Measurements from ENCODE around the gene RHBDL1. TPM values are rescaled to one million over a fixed set of nuclear protein-coding genes. Genes with fewer than 3 reads are reported as not detected.

Gene RHBDL1
- total and polyA plus RNA-seq, 2 of the 8 experiments (the other 6 are each of a cell fraction or from before 2014, with no cell fraction given): 4.0 to 8.1 TPM

- FAIRE-seq (no peak), DNase-seq (ENCODE audit: low read depth in 1 of 2, low spot score in 2 of 2) (no peak)
- Histone ChIP-seq H2BK120ac (replicated peaks; ENCODE audit: low read depth, low read length) (no peak overlapping the region), H2BK15ac (ENCODE audit: low read length) (no peak overlapping the region), H3K36me3 (ENCODE audit: control insufficient read depth in 2 of 4, insufficient read depth in 4 of 4, low read length in 3 of 4) (peaks cover 0 to 44% (median 2%) of the 10 kb centered on the region in 4 experiments; a peak in 3 of 8 replicates), H2AFZ (ENCODE audit: low read length) (no peak overlapping the region), H4K91ac (replicated peaks; ENCODE audit: insufficient read length, low read length) (no peak overlapping the region), H3K27me3 (replicated peaks in 1 of 4; ENCODE audit: control insufficient read depth in 3 of 4, extremely low read depth in 1 of 4, insufficient read depth in 3 of 4, low read length in 3 of 4) (no peaks in the 10 kb centered on the region), H4K20me1 (replicated peaks in 1 of 2; ENCODE audit: control insufficient read depth in 1 of 2, insufficient read depth in 2 of 2, low read length in 2 of 2) (peaks cover 0 to 2% of the 10 kb centered on the region in 2 experiments), H3K4ac (replicated peaks; ENCODE audit: insufficient read length, low read depth, low read length) (no peak overlapping the region), H3K79me2 (ENCODE audit: control insufficient read depth in 1 of 2, insufficient read depth in 2 of 2, low read length in 2 of 2) (no peaks in the 10 kb centered on the region), H3K9me3 (ENCODE audit: insufficient read depth in 2 of 2, low read depth in 1 of 2, low read length in 1 of 2) (no peaks in the 10 kb centered on the region), H3K18ac (ENCODE audit: extremely low read depth, low read length) (no peak overlapping the region), H3K23ac (ENCODE audit: insufficient read length) (no peak overlapping the region), H4K5ac (ENCODE audit: insufficient read length, low read depth, low read length) (no peak overlapping the region), H2AK5ac (ENCODE audit: low read depth, low read length) (no peak overlapping the region), H3K56ac (replicated peaks; ENCODE audit: insufficient read length, low read depth, low read length) (no peak overlapping the region), H3K79me1 (ENCODE audit: low read depth, low read length) (no peaks in the 10 kb centered on the region), H3K9ac (replicated peaks in 1 of 4; ENCODE audit: extremely low read depth in 1 of 4, low read depth in 3 of 4, low read length in 3 of 4) (no peak overlapping the region), H3K4me1 (replicated peaks in 1 of 4; ENCODE audit: control insufficient read depth in 3 of 4, insufficient read depth in 4 of 4, low read length in 3 of 4) (peaks cover 0 to 2% (median under 1%) of the 10 kb centered on the region in 4 experiments; a peak in 2 of 7 replicates), H2BK5ac (ENCODE audit: low read depth, low read length) (no peak overlapping the region), H3K4me3 (ENCODE audit: extremely low read depth in 1 of 4, insufficient read depth in 2 of 4, low read depth in 3 of 4, low read length in 4 of 4) (no peak overlapping the region), H2BK12ac (ENCODE audit: low read depth, low read length) (no peak overlapping the region), H3K14ac (ENCODE audit: insufficient read length) (no peak overlapping the region), H4K8ac (ENCODE audit: extremely low read depth, insufficient read depth, low read length) (no peak overlapping the region), H3K23me2 (ENCODE audit: low read depth, low read length) (peaks cover 2% of the 10 kb centered on the region; the same call in 1 of the 2 replicates), H3K4me2 (ENCODE audit: insufficient read depth in 1 of 2, low read depth in 2 of 2, low read length in 2 of 2) (no peak overlapping the region), H3K27ac (ENCODE audit: low read depth, low read length) (no peak overlapping the region), H2BK20ac (ENCODE audit: low read length) (no peak overlapping the region)
- ChIA-PET POLR2A (ENCODE audit: partially characterized antibody) (interaction anchor here (0.5 to 0.7 kb wide), 3 partner anchors 9 to 66 kb away, joined by 3 read pairs; no protein-coding TSS in a partner anchor), CTCF (ENCODE audit: partially characterized antibody) (interaction anchor here (0.5 to 7.9 kb wide), 7 partner anchors 10 to 78 kb away, joined by 3 to 104 read pairs (median 3); partner anchors contain the start of gene RHOT2)
- no peak for TF ChIP-seq POLR2AphosphoS5 (IDR thresholded peaks at IDR 0.05; ENCODE audit: low read depth, low read length)
- TF ChIP-seq RBBP5 (IDR thresholded peaks at IDR 0.05; ENCODE audit: borderline replicate concordance, low read depth, low read length): no peak
- TF ChIP-seq MAFK (IDR thresholded peaks at IDR 0.05; ENCODE audit: low read depth, low read length): no peak
- TF ChIP-seq NANOG (IDR thresholded peaks at IDR 0.05; ENCODE audit: insufficient read depth, low read depth, low read length, poor library complexity, severe bottlenecking): no peak
- TF ChIP-seq USF2 (IDR thresholded peaks at IDR 0.05; ENCODE audit: low read length): no peak
- TF ChIP-seq FOSL1 (IDR thresholded peaks at IDR 0.05; ENCODE audit: insufficient read depth, low read depth, low read length): no peak
- WGBS, 2 experiments (ENCODE audit: extremely low coverage in 1 of 2, insufficient coverage in 1 of 2, insufficient read length in 1 of 2, insufficient replicate concordance in 2 of 2, low coverage in 1 of 2, low lambda C conversion rate in 2 of 2, missing lambda C conversion rate in 1 of 2): 91% methylated on average over 11 of the region's 12 CpGs; no CpG with 5 or more reads in 1 of the 2 experiments
These were observed 21.4 kb upstream of the RHBDL1 start for GRCh38 chr16:654034-654433.
